ENCODE data around the gene SH3BP5.

Gene SH3BP5

DNA sequence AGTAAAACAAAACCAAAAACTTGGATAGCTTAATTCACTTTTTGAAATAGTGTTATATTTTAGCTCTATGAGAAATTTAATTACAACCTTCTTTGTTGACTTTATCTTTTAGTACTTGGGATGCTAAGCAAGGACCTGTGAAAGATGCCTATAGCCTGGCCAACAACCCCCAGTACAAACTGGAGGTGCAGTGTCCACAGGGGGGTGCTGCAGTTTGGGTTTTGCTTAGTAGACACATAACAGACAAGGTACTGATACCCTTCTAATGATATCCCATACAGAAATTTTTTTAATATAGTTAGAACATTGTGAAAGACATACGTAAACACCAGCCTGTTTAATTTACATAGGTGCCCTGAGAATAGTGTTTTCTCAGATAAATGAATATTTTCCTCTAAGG lies 91.0 kb downstream of the SH3BP5 start:
- DNase-seq, result peak in 1 of 2 experiments; percentile 51

DNA sequence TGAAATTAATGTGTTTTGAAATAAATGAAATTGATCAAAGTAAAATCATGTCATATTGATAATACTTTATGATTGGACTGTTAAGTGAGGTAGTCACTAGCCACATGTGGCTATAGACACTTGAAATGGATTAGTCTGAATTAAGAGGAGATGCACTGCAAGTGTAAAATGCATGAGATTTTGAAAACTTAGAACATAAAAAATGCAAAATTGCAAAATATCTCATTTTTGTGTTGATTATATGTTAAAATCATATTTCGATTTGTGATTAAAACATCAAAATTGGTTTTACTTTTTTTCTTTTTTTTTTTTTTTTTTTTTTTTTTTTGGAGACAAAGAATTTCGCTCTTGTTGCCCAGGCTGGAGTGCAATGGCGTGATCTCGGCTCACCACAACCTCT lies 103.1 kb downstream of the SH3BP5 start:
- no peak for DNase-seq

DNA sequence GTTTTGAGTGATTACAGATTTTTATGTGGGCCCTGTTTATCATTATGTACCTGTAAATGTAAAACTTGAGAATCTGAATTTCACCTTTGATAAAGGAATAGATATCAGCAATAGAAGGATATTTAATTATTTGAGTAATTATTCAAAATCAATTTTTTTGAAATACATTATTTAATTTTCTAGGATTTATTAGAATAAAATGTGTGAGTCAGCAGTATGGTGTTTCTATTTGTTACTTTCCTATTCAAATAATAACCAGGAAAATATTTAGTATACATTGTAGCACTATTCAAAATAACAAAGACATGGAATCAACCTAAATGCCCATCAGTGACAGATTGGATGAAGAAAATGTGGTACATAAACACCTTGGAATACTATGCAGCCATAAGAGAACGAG lies 104.2 kb downstream of the SH3BP5 start:
- no peak for DNase-seq

DNA sequence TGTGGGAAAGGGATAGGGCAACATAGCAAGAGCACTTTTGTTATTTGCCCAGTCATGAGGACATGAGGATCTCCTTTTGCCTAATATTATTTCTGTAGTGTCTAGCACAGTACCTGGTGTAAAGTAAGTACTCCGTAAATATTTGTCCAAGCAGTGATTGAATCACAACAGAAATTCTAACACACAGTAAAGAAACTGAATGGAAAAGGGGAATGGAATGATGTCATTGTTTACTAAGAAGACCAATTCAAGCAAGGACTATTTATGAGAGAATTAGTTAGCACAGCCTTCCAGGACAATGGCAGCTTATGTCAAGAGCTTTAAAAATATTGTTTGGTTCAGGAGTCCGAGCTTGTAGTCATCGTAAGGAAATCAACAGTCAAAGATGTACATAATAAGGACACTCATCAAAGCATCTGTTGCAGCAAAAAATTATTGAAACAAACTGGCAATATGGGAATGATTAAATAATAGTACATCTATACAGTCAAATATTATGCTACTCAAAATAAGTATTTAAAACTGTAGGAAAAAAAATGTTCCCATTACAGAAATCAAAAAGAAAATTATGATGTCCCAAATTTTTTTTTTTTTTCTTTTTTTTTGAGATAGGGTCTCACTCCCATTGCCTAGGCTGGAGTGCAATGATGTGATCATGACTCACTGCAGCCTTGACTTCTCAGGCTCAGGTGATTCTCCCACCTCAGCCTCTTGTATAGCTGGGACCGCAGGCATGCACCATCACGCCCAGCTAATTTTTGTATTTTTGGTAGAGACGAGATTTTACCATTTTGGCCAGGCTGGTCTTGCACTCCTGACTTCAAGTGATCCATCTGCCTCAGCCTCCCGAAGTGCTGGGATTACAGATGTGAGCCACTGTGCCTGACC lies 108.5 kb downstream of the SH3BP5 start:
- no peak for DNase-seq

DNA sequence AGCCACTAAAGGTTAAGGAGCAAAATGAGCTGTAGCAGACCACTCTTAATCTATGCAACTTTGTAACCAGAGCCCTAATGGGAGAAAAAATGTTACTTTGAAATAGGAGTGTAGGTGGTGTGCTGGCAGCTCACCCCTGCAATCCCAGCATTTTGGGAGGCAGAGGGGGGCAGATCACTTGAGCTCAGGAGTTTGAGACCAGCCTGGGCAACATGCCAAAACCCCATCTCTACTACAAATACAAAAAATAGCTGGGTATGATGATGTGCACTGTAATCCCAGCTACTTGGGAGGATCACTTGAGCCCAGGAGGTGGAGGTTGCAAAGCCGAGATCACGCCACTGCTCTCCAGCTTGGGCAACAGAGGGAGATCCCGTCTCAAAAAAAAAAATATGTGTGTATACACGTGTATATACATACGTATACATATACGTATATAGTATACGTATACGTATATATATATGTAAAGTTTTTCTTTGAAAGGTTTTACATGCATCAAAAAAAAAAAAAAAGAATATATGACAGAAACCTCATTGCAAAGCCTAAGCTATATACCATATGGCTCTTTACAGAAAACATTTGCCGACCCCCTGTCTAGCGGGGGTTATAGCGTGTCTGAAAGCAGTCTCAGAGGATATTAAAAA lies 110.7 kb downstream of the SH3BP5 start:
- peak; percentile 48 to 84 for DNase-seq

DNA sequence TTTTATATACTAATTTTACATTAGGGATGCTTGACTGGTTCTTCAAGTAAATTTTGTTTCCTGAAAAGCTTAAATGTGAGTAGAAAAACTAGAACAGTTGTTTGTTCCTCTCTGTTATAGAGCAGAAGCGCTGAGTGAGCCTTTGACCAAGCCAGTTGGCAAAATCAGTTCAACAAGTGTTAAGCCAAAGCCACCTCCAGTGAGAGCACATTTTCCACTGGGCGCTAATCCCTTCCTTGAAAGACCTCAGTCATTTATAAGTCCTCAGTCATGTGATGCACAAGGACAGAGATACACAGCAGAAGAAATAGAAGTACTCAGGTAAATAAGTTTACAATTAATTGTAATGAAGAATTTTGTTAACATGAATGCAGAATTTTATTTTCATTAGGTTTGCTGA lies 111.7 kb downstream of the SH3BP5 start:
- peak in 1 of 2 experiments; percentile 57 for DNase-seq

DNA sequence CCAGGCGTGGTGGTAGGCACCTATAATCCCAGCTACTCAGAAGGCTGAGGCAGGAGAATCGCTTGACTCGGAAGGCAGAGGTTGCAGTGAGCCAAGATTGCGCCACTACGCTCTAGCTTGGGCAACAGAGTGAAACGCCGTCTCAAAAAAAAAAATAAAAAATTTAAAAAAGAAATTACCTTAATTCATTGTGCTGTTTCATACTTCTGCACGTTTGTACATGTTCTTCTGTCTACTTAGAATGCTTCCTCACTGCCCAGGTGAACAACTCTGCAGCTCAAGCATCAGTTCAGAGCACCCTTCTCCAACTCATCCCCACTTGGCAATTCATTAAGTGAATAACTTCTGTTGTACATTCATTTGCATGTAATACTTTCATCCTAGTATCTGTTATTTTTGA lies 112.3 kb downstream of the SH3BP5 start:
- no peak for DNase-seq

DNA sequence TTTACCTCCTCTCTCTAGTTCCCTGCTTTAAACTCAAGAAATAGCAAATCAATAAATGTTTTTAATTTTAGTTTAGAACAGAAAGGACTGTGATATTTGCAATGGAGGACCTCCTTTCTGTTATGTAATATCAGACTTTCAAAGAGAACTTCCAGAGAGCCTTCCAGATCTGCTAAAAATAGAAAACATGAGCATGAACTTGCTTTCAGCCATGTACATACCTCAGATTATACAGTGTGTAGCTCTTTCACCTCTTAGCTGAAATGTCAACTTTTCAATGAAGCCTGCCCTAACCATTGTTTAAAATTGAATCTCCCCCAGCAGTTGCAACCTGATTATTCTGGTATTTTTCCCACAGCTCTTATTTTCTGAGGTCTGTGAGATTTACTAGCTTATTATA lies 113.7 kb downstream of the SH3BP5 start:
- no peak for DNase-seq

DNA sequence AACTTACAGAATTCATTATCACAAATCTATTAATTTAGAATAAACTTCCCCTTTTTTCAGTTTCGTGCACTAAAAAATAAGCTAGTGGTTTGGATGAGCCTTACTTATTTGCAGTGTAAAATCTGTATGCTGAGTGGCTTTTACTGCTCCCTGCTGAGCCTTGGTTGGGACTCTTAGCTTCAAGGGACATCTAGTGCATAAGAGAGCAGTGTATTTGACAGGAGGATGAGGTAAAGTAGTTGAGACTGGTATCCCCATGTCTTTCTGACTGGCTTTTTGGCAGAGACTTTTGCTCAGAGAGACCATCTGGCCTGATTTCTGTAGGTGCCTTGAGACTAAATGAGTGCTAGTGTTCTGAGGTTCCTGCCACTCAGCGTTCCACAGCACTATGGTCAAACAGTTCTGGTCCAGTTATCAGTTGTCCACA lies 114.5 kb downstream of the SH3BP5 start:
- DNase-seq, result peak in 1 of 2 experiments; percentile 33

DNA sequence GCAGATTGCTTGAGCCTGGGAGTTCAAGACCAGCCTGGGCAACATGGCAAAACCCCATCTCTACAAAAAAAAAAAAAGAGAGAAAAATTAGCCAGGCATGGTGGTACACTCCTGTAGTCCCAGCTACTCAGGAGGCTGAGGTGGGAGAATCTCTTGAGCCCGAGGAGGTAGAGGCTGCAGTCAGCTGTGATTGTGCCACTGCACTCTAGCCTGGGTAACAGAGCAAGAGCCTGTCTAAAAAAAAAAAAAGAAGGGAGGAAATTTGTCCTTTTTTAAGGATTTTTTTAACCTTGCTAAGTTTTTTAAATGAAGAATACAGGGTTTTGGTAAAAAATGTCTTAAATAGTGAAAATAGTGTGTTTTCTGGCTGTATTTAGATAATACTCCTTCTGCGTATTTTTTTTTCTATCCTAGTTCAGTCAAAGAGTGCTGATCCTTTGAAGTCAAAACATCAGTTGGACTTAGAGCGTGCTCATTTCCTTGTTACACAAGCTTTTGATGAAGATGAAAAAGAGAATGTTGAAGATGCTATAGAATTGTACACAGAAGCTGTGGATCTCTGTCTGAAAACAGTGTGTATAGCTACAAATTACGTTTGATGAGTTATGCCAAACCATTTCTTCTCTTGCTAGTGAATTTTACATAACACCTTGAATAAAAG lies 115.2 kb downstream of the SH3BP5 start:
- DNase-seq, result no peak

DNA sequence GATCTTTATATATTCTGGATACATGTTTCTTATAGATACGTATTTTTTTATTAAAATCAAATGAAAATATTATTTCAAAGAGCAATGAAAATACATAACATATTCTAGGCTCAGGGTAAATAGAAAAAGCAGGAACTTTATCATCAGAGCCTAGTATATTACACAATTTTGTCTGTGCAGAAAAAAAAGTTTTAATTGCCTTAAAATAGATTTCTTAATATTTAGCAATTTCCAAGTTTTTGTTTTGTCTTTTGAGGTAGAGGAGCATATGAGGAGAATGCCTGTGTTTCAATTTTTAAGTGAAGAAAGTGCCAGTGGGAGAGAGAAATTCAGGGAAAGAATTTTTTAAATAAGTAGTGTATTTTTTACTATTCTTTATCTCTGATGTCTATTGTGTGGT lies 115.9 kb downstream of the SH3BP5 start:
- DNase-seq, result no peak

DNA sequence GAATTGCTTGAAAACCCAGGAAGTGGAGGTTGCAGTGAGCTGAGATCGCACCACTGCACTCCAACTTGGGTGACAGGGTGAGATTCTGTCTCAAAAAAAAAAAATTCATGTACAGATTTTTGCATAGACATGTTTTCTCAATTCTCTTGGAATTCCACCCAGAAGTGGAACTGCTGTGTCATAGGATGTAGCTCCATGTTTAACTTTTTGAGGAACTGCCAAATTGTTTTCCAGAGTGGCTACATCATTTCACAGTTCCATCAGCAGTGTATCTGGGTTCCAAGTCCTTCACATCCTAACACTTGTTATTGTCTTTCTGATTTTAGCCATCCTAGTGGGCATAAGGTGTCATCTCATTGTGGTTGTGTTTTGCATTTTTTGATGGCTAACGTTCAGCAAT lies 116.4 kb downstream of the SH3BP5 start:
- no peak for DNase-seq

DNA sequence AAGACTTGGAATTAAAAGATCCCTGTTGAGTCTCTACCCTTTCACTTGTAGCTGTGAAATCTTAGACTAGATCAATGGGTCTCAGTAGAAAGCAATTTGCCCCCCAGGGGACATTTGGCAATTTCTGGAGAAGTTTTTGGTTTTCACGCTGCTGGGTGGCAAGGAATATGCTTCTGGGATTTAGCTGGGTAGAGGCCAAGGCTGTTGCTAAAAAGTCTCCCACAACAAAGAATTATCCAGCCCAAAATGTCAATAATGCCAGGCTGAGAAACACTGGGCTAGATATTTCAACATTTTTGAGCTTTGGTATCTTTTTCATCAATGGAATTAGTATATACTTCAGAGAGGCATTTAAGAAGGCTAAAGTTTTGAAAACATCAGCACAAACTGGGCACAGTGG lies 117.6 kb downstream of the SH3BP5 start:
- no peak for DNase-seq

DNA sequence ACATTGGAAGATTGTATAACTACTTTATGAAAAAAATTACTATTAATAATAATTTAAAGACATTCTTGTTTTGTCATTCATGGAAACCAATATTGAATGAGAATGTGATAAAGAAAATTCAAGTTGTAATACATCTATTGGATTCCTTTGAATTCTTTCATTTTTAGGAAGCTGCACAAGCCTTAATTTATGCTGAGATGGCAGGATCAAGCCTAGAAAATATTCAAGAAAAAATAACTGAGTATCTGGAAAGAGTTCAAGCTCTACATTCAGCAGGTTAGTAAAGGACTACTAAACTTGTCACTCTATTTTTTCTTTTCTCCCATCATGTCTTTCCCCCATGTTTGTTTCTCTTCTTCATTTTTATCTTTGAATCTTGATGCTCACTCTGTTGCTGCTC lies 120.4 kb downstream of the SH3BP5 start:
- DNase-seq, result no peak

DNA sequence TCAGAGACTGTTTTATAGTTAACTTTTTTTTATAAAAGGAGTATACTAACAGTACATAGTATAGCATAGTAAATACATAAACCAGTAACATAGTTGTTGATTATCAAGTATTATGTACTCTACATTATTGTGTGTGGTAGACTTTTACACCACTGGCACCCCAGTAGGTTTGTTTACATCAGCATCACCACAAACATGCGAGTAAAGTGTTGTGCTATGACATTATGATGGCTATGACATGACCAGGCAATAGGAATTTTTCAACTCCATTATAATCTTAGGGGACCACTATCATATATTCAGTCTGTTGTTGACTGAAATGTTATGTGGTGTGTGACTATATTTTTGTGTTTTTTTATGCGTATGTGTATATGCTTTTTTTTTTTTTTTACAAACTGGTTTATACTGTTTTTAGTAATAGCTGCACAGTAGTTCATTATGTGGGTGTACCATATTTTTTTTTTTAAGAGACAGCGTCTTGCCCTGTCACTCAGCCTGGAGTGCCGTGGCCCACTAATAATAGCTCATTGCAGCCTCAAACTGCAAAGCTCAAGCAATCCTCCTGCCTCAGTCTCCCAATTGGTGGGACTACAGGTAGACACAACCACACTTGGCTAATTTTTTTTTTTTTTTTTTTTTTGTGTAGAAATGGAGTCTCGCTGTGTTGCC lies 124.4 kb downstream of the SH3BP5 start:
- DNase-seq, result peak in 1 of 2 experiments; percentile 0

DNA sequence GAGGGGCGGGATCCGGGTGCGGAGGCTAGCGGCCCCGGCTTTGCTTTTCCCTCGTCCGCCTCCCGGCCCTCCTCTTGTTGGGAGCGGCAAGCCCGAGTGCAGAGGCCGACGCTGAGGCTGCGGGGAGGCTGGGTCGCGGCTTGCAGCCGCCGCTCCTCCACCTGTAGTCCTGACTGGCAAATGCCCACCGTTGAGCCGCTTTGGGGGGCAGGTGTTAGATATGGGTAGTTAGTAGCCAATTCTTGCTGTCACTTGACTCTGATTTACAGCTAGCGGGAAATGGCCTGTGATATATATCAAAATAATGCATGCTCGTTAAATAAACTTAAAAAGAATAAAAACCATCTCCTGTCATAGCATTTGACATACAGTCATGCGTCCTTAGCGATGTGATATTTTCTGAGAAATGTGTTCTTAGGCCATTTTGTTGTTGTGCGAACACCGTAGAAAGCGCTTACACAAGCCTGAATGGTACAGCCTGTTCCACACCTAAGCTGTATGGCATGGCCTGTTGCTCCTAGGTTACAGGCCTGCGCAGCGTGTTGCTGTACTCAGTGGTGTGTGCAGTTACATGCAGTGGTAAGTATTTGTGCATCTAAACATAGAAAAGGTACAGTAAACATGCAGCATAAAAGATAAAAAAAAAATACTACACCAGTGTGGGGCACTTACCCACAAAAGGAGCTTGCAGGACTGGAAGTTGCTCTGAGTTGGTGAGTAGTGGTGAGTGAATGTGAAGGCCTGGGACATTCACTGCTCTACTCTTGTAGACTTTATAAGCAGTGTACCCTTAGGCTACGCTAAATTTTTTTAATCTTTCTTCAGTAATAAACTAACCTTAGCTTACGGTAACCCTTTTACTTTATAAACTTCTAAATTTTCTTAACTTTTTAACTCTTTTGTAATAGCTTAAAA lies 125.5 kb downstream of the SH3BP5 start:
- DNase-seq, result no peak

DNA sequence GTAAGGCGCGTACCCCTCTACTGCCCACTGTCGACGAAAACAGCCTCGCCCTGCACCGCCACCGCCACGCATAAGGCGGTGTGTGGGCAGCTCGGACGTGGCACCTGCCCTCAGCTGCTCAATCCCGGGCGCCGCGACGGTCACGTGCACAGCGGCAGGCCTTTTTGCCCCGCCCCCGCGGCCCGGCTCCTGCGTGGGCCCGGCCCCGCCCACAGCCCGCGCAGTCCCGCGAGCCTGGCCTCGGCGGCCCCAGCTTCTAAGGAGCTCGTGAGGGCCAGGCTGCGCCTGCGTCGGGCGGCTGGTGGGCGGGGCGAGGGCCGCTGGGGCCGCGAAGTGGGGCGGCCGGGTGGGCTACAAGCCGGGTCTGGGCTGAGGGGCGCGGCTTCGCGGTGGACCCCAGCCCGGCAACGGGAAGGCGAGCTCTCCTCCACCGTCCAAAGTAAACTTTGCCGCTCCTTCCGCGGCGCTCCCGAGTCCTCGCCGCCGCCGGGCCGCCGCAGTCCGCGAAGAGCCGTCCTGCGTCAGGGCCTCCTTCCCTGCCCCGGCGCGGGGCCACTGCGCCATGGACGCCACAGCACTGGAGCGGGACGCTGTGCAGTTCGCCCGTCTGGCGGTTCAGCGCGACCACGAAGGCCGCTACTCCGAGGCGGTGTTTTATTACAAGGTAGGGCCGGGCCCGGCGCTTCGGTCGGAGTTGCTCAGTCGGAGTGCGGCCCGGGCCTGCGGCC lies 126.3 kb downstream of the SH3BP5 start, which contains the start of gene CAPN7:
Gene CAPN7, plus strand, starts transcription at position 313 of the 728 bp plus-strand sequence. Its CDS starts 250 bp downstream, at position 563.
- no peak for DNase-seq

DNA sequence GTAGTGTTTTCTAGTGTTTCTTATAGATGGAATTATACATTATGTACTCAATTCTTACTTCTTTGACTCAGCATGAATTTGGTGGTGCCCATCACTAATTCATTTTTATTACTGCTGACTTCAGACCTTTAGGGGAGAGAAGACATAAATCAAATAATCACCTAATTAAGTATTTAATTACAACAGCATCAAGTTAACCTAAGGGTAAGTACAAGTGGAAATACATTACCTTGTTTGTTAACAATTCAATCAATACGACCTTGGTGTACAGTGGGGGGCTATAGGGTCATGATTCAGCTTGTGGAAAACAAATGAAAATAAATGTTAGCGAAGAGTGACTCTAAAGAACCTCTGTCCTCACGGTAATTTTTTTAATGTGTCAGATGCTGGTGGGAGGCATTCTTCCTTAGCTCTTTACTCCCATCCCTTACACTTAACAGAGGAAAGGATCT lies 126.9 kb downstream of the SH3BP5 start:
- DNase-seq, result no peak

All from NCI-H524 (cell line).